GM21723 (cell line): ENCODE measurements around the gene USP10.

Experiments
- ATAC-seq: cut with Tn5 transposase; IDR thresholded peaks from one replicate; pipeline ENCODE4 v1.9.1; 2021; ENCODE audit warnings: mild to moderate bottlenecking, moderate library complexity; ENCODE audit not compliant: unreplicated experiment

USP10 gene

DNA sequence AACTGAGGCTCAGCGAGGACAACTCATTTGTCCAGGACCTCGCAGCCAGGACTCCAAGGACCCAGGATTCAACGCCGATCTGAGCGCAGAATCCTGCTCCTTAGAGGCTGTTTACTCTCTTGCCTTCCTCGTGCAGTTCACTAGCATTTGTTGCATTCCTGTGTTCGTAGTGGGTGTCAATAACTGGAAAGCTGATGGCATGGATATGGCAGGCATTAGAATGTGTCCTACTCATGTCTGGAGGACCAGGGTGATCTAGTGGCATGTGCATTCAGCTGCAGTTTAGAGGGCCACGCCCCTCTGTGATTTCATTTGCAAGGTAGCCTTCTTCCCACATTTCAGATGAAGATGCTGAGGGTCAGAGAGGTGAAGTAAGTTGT lies 120.5 kb downstream of the USP10 start:
- ATAC-seq, result no peak

DNA sequence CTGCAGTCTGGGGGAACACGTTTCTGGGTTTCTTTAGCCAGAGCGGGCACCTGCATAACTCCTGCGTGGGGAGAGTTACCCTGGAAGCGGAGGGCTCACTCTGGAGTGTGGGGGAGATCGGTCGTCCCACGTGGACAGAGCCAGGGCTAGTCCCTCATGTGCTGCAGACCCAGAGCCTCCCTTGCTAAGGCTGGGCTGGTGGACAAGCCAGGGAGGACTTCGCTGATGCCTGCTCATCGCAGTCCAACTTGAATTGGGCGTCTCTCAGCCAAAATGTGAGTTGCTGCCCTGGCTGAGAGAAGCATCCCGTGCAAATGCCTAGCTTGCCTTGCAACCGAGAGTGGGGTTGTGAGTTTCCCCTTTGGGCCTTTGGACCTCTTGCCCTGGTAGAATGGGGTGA lies 121.0 kb downstream of the USP10 start:
- ATAC-seq, result no peak

- no peak for ATAC-seq
Measured at GRCh38 chr16:84821179-84821578, 121.4 kb downstream of the USP10 start.

- no peak for ATAC-seq
Measured at GRCh38 chr16:84821728-84822689, 122.2 kb downstream of the USP10 start.

DNA sequence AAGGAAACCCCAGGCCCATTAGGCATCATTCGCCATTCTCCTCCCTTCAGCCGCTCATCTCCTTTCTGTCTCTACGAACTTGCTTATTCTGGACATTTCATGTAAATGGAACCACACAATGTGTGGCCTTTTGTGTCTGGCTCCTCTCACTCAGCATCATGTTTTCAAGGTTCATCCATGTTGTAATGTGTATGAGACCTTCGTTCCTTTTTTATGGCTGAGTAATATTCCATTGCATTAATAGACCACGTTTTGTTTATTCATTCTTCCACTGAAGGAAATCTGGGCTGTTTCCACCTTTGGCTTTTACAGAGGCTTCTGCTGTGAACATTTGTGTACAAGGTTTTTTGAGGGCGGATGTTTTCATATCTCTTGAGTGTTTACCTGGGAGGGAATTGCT lies 123.2 kb downstream of the USP10 start:
- no peak for ATAC-seq

DNA sequence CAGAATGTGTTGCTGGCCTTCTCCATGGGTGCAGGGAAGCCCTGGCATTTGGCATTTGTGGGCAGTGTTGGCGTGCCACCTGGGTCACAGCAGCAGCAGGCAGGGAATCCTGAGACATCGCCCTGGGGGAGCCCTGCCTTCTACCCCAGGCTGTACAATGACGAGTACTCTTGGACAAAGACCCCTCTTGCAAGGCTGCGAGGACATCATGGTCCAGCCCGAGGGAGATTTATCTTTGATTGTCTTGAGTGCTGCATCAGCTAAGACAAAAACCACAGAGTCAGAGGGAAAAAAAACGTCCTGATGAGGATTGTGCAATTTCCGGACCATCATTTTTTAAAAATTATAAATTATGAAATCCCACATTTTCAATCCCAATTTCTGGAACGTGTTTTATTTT lies 123.7 kb downstream of the USP10 start:
- ATAC-seq, result no peak

GRCh38 chr16:84823926-84824325 lies 124.1 kb downstream of the USP10 start:
- ATAC-seq, result no peak

GRCh38 chr16:84825896-84826557 lies 126.2 kb downstream of the USP10 start:
- ATAC-seq, result no peak

- ATAC-seq, result no peak
Measured at GRCh38 chr16:84826558-84826941, 126.8 kb downstream of the USP10 start.

DNA sequence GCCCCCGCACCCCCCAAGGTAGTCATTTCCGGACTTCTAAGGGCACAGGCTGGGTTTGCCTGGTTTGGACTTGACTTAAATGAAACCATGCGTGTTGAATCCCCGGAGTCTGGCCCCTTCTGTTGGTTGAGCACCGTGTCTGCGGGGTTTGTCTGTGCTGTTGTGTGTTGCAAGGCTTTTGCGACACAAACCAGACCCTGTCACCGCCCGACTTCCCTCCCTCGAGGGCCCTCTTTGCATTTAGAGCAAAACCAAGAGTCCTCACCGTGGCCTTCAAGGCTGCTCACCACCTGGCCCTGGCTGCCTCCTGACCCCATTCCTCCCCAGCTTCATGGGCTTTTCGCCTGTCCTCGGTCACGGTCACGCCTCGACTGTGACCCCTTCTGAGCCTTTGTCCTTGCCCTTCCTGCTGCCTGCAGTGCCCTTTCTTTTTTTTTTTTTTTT lies 127.4 kb downstream of the USP10 start:
- ATAC-seq, result no peak

- no peak for ATAC-seq
Measured at GRCh38 chr16:84827897-84828296, 128.1 kb downstream of the USP10 start.

GRCh38 chr16:84828322-84828721 lies 128.5 kb downstream of the USP10 start:
- no peak for ATAC-seq
